Cardiac septum (tissue), 1 donor: ENCODE data around the gene AHCY. TPM values are rescaled to one million over a fixed set of nuclear protein-coding genes. Genes with fewer than 3 reads are reported as not detected.
"Not testable (repeated sequence)": the region's sequence is repeated elsewhere in the genome, so short reads cannot be mapped to it uniquely, and the experiment has no call there.

ENCODE experiments used
- DNase-seq: peaks from one replicate; pipeline ENCODE4 v3.0.0-alpha.2; 2020; ENCODE audit warnings: low spot score
- intact Hi-C: fragments of 100-400 bp; cut with DNase I; formaldehyde crosslinking; loops from one replicate; pipeline ENCODE4 v1.14.0; 2022
- total RNA-seq: library from RNA; stranded (reverse); fragmentation: NEBNext Ultra II Directional; extraction: Animal tissue kit (Norgen Biotek cat#: 25700); gene quantifications from one replicate; pipeline ENCODE4 v1.2.1, GENCODE V29; 2021
- donor health status: DM: no; HTN: no; CAD: no.

AHCY gene
- total RNA-seq, 1 donor from 2014 or later = 45.7 TPM

DNA sequence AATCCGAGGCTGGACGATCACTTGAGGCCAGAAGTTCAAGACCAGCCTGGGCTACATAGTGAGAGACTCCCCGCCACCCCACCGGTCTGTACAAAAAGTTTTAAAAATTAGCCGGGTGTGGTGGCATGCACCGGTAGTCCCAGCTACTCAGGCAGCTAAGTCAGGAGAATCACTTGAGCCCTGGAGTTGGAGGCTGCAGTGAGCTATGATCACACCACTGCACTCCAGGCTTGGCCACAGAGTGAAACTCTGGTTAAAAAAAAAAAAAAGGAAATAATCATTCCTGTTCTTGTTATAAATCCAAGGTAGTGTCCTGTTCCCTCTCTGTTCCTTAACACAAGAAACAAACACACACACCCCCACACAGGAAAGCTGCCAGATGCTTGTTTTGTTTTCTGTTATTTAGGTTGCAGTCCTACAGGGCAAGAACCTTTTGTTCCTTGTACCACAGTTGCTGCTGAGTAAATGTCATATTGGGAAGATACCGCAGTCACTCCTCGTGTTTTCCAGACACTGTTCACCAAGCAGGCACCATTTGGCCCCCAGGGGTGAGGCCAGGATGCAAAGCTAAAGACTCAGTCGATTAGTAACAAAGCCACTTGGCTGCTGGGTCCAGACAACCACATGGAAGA lies 33.0 kb downstream of the AHCY start:
- intact Hi-C loops = loop anchor here (5.0 kb wide), 1 partner anchor 32 kb away; the partner anchor contains the start of gene AHCY
- DNase-seq = no peak

DNA sequence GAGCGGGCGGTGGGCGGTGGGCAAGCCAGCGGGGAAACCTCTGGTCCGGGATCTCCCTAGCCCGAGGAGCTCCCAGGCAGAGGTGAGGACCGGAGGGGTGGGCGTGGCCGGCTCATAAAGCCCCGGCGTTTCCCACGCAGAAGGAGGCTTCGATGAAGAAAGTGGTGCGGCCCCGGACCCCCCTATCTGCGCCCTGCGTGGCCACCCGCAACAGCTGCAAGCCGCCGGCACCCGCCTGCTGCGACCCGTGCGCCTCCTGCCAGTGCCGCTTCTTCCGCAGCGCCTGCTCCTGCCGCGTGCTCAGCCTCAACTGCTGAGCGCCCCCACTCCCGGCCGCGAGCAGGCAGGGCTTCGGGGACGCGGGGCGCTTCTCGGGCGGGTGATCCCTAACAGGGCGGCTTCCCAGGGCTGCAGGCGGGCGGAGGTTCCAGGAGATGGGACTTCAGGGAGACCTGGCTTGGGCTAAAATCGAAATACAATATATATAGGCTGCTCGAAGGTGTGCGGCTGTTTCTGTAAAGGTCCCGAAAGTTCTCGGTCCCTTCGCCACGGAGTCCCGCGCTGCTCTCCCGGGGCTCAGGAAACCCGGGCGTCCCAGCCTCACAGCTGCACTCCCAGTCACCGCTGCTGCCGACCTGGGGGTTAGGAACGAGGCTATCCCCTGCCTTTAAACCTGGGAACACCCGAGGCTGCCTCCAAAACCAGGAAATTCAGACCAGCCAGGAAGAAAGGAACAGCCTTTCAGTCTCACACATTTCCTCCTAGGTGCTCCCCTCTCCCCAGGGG lies 34.1 kb downstream of the AHCY start:
- peak; percentile 78 for DNase-seq
- intact Hi-C loops = loop anchor here (5.0 kb wide), 1 partner anchor 33 kb away; the partner anchor contains the start of gene AHCY

DNA sequence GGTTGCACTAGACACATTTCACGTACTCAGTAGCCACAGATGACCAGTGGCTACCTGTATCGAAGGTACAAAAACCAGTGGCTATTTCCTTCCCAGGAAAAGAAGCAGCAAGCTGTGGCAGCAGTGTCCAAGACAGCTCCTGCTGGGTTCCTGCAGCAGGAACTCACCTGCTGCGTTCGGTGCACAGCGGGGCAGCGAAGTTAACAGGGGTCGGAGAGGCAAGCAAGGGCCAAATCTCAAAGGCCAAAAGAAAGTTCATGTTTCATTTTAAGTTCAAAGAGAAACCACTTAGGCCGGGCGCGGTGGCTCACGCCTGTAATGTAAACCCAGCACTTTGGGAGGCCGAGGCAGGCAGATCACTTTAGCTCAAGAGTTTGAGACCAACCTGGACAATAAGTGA lies 35.0 kb downstream of the AHCY start:
- intact Hi-C loops = loop anchor here (5.0 kb wide), 1 partner anchor 34 kb away; the partner anchor contains the start of gene AHCY

DNA sequence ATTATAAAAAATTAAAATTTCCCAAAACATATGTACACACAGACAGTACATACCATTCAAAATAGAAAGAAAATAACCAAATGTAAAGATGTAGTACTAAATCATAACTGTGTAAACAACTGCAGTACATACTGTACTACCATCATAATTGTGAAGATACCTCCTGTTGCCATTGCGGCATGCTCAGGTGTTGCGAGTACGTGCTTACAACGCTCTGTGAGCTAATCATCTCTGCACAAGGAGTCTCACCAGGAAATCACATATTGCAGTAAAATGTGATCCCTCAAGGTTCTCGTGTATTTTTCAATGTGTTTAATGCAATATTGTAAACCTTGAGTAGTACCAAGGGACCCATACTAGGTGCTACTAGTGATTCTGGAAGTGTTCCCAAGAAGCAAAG lies 39.0 kb downstream of the AHCY start:
- intact Hi-C loops = no loop called here
- DNase-seq = no peak

More for the DNA sequence above, 35.0 kb downstream of the AHCY start:
- DNase-seq = no peak

DNA sequence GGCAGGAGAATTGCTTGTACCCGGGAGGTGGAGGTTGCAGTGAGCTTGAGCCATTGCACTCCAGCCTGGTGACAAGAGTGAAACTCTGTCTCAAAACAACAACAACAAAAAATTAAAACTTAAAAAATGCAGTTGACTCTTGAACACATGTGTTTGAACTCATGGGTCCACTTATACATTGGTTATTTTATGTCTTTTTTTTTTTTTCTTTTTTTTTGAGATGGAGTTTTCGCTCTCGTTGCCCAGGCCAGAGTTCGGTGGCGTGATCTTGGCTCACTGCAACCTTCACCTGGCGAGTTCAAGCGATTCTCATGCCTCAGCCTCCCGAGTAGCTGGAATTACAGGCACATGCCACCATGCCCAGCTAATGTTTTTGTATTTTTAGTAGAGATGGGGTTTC lies 39.7 kb downstream of the AHCY start:
- intact Hi-C loops, DNase-seq: not testable (repeated sequence)

DNA sequence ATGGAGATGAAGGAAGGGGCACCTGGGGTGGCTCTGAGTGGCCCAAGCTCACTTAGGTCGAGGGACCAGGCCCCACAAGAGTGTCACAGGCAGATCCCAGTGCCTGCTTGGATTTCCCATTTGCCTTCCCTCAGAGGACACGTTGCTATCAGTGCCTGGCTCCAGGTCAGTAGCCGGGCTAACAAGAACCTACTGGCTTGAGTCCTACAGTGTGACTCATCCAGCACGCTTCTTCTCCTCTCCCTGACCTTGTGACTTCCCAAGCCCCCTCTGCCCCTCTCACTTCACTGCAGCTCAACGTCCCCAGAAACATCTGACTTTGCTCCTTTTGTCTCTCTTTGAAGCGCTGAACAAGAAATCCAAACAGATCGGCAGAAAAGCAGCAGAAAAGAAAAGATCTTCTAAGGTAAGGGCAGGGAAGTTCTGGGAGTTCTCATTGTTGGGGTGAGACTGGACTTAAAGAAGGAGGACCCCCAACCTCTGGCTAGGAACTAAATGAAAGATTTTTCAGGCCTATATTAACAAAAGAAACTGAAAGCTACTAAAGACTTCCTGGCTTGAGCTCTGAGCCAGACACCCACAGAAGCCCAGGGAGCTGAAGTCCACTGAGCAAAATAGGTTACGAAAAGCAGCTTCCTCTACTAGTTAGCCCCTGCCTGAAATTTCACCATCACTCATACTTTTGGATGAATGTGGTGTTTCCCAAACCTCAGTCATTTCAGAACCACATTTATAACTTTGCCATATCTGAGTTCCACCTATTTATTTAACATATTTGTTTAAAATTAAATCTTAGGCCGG lies 40.5 kb downstream of the AHCY start:
- intact Hi-C loops = no loop called here
- DNase-seq = peak; percentile 77

DNA sequence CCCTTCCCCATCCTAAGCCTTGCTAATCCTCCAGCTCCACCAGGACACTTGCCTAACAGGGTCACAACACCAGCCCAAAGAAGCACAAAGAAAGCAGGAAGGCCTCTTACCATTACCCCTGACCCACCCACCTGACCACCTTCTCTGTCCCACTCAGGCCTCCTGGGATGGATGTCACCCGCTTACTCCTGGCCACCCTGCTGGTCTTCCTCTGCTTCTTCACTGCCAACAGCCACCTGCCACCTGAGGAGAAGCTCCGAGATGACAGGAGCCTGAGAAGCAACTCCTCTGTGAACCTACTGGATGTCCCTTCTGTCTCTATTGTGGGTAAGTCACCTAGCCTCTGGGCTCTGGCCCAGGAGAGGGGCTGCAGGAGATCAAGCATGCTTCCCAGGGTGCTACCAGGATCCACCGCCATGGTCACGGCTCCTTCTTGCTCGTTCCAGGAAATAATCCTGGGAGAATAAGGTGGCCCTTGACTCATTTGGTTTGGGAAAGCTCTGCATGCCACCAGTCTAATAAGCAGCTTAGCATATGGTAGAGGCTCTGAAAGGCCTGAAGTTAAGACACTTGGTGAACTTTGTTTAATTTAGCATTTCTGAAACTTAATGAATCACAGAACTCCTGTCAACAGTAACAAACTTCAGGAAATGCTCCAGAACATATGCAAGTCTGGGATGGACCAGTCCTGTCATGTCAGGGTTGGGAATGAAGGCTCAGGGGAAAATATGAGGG lies 42.8 kb downstream of the AHCY start:
- intact Hi-C loops = no loop called here
- no peak for DNase-seq

DNA sequence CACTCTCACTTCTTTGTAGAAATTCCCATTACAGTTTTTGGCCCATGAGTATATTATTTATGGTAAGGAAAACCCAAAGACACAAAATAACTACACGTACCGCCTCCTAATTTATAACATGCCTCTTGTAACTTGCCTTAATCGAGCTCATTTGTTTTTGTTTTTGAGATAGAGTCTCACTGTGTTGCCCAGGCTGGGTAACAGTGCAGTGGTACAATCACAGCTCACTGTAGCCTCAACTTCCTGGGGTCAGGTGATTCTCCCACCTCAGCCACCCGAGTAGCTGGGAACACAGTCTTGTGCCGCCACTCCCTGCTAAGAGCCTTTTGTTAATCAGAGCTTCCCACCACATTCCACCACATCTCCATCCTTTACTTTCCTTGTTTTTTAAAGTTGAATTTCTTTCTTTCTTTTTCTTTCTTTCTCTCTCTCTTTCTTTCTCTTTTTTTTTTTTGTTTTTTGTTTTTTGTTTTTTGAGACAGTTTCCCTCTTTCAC lies 46.5 kb downstream of the AHCY start:
- DNase-seq = no peak
- intact Hi-C loops = no loop called here

DNA sequence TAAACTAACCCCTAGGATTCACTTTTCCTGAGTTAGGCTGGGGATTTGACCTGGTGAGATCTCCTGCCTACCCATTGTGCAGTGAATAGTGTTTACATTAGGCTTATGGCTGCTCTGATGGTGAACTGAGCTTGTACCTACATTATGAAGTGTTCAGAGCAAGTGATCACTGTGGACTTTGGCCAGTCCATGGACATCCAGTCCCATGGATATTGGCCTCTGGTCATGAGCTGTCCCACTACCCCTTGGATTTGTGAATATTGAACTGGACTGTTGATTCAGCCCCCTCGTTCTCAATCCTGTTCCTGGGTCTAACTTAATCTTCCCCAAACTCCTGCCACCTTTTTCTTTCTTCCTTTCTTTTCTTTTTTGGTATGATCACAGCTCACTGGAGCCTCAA lies 48.2 kb downstream of the AHCY start:
- intact Hi-C loops = no loop called here
- no peak for DNase-seq

DNA sequence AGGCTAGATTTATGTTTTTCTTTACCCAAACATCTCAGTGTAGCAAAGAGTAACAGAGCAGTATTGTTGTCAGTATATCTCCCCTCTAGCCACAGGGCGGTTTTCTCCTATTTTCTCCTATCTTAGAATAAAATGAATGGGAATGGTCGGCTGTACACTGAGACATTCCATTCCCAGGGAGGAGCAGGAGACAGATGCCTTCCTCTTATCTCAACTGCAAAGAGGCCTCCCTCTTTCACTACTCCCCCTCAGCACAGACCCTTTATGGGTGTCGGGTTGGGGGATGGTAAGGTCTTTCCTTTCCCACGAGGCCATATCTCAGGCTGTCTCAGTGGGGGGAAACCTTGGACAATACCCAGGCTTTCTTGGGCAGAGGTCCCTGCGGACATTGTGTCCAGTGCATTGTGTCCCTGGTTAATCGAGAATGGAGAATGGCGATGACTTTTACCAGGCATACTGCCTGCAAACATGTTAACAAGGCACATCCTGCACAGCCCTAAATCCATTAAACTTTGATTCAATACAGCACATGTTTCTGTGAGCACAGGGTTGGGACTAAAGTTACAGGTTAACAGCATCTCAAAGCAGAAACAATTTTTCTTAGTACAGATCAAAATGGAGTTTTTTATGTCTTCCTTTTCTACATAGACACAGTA lies 50.6 kb downstream of the AHCY start:
- DNase-seq, intact Hi-C loops: not testable (repeated sequence)

DNA sequence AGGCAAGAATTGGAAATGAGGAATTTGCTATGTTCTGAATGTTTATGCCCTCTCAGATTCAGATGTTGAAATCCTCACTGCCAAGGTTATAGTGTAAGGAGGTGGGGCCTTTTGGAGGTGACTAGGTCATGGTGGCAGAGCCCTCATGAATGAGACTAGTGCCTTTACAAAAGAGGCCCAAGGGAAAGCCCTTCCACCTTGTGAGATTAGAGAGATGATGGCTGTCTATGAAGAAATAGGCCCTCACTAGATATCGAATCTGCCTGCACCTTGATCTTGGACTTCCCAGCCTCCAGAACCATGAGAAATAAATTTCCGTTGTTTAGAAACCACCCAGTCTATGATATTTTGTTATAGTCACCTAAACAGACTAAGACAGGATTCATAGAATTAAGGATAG lies 51.5 kb downstream of the AHCY start:
- DNase-seq = no peak
- intact Hi-C loops = no loop called here

DNA sequence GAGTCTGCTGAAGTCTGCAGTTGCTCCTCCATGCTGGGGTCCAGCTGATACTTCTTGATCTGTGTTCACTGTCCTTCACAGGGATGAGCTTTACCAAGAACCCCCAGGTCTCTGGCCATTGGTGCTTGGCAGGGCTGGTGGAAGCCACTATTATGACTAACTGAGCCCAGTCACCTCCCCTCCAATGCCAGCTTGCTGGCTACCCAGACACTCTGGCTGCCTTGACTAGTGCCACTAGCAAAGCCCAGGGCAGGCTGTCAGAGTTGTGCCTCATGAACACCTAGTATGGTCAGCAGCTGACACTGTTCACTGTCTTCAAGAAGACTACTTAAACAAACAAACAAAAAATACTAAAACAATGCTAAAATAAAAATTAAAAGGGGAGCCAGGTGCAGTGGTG lies 53.1 kb downstream of the AHCY start:
- no peak for DNase-seq
- intact Hi-C loops = no loop called here

DNA sequence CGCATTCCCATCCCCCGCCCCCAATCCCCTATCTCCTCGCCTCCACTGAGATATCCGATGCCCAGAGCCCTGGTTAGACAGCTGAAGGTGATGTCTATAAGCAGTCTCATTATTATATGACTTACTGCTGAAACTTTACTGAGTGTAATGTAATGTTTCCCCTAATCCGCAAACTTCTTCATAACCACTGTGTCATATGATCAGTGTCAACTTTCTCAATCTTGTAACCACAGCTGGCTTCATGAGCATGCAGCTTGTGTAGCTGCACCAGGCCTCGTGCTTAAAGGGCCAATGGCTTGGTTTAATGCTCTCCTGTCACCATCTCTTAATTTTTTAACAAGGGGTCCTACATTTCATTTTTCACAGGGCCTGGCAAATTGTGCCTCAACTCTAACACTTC lies 53.9 kb downstream of the AHCY start:
- DNase-seq = no peak

DNA sequence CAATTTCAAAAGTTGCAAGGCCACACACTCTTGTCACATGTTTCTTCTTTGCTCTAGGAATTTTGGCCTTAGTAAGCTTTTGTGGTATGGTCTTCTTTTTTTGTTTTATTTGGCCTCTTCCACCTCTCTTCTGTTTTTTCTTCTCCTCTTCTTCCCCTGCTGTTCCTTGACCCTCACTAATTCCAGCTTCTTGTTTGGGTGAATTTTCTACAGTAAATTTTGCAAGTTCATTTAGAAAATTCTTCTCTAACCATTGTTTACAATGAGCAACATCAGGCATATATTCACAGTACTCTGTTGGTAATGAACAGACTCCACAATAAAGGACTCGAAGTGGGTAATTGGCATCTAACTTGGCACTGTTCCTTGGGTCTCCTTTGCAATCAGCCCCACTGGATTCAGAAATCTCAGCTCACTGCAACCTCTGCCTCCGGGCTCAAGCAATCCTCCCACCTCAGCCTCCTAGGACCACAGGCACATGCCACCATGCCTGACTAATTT lies 57.0 kb downstream of the AHCY start:
- DNase-seq = no peak

More for the DNA sequence above, 53.9 kb downstream of the AHCY start:
- intact Hi-C loops = no loop called here

DNA sequence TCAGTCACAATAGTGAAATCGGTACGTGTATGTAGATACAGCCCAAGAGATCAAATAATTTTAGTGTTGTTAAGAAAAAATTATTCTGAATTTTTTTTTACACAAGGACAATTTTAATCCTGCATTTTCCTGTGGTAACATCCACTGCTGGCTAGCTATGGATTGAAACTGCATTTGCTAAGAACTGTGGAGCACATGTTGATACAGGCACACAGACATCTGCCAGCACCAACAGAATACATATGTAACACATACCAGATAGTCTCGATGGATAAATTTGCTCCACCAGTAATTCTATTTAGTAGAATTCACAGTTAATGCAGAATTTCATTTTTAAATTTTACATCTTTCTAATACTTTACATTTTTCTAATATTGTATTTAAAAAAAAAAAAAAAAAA lies 59.8 kb downstream of the AHCY start:
- DNase-seq = no peak
- intact Hi-C loops = no loop called here

More for the DNA sequence above, 57.0 kb downstream of the AHCY start:
- intact Hi-C loops = no loop called here

DNA sequence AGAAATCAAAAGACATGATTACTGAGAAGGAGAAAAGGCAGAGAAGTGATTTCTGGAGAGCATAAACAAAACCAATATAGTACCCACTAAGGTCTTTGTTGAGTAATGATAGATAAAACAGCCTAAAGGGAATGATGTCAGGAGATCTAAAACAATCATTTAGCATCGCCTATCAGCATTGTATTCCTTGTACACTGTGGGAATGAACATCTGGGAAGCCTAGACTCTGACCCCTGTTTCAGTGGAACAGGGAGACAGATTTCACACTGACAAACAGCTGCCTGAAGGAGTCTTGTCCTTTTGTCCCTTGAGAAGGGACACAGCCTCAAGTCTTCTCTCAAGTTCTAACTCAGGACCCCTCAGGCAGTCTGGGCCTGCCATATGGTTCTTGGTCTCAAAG lies 60.3 kb downstream of the AHCY start:
- intact Hi-C loops = no loop called here
- no peak for DNase-seq

DNA sequence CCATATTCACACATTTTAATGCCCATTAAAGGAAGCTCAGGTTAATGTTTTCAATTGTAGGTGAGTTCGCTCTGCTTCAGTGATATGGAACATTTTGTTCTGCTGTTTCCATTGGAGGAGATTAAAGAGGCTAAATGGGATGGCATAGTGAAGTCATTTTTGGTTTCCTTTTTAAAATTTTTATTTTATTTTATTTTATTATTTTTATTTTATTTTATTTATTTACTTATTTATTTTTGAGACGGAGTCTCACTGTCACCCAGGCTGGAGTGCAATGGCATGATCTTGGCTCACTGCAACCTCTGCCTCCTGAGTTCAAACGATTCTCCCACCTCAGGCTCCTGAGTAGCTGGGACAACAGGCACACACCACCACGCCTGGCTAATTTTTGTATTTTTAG lies 61.1 kb downstream of the AHCY start:
- intact Hi-C loops, DNase-seq: not testable (repeated sequence)

DNA sequence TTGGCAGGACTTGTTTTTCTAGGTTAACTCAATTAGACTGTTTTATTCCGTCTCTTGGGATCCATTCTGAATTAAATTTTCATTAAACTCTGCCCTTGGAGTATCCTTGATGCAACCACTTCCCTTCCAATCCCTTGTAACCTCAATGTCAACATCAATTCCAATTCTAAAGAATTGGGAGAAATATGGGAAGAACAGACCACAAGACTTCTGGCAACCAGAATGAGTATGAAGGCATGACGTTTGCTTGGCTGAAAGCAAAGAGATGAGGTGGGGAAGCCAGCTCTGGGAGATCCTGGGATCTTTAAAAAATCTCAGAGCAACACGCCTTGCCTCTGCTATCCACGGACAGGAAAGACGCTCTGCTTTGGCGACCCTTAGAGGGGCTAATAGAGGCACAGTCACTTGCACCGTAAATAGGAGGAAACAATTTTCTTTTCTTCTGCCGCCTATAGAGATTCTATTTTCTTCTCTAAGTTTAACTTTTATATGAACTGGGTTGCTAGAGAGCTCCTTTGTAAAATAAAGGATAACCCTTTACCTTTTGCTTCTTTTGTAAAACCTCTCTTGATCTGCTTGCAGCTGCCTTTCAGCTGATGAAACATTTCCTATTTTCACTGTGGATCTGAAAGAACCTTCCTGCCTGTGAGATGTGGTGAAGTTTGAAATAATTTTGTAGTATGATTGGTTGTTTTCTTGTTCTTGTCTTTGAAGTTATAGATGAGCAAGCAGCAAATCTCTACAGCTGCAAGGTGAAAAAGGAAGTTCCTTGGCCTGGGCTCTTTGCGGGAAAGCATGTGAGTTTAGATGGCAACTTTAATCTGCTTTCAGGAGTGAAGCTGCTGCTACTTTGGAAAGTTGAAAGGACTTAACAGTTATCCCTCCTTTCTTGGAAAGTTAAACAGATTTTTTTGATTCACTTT lies 62.2 kb downstream of the AHCY start, which contains the start of gene ASIP:
Gene ASIP (plus strand): TSS at position 731 of the 923 bp plus-strand sequence. CDS start 18,952 bp downstream, outside the sequence.
- intact Hi-C loops = no loop called here
- no peak for DNase-seq
